HL-60 (cell line): Measurements from ENCODE around the gene DNMT1.

Experiments used
- DNase-seq, 2 experiments: peaks; one replicate each; pipeline ENCODE4 v3.0.0-alpha.2; 2010 to 2020; ENCODE audit warnings: low read depth in 1 of 2, low spot score in 1 of 2
- H3K27ac ChIP-seq: fragments of 250-450 bp; sonication (Bioruptor Pico); replicated peaks from 2 replicates; pipeline ENCODE4 v1.5.1; 2020; ENCODE audit warnings: mild to moderate bottlenecking, moderate library complexity
- H3K27me3 ChIP-seq: fragments of 250-450 bp; sonication (Bioruptor Pico); 2 replicates; pipeline ENCODE4 v1.5.1; 2021; ENCODE audit warnings: mild to moderate bottlenecking, moderate library complexity; ENCODE audit not compliant: insufficient read depth, poor library complexity, severe bottlenecking
- H3K4me3 ChIP-seq: replicated peaks from 2 replicates; pipeline ENCODE4 v1.5.1; 2011; ENCODE audit warnings: mild to moderate bottlenecking, control low read depth, low read length; ENCODE audit not compliant: insufficient read depth
- CTCF ChIP-seq: IDR thresholded peaks from one replicate; pipeline ENCODE4 v1.5.1; 2011; ENCODE audit warnings: low read length, control low read depth, inconsistent platforms; ENCODE audit not compliant: insufficient read depth
- GABPA ChIP-seq: IDR thresholded peaks from 2 replicates; pipeline ENCODE4 v1.6.1; 2012; ENCODE audit warnings: low read depth
- POLR2AphosphoS5 ChIP-seq: IDR thresholded peaks from 2 replicates; pipeline ENCODE4 v1.6.1; 2012; ENCODE audit warnings: low read depth
- REST ChIP-seq: IDR thresholded peaks from 2 replicates; pipeline ENCODE4 v1.6.1; 2012; ENCODE audit warnings: low read depth; ENCODE audit not compliant: insufficient replicate concordance
- SPI1 ChIP-seq: IDR thresholded peaks from 2 replicates; pipeline ENCODE4 v1.6.1; 2012; ENCODE audit warnings: low read depth, mild to moderate bottlenecking, borderline replicate concordance

DNMT1 gene

GRCh38 chr19:10226021-10226375, 31.2 kb upstream of the DNMT1 start:
- no peaks in the 10 kb centered on the region for H3K27me3 ChIP-seq
- H3K27ac ChIP-seq = no peak overlapping the region
- DNase-seq = no peak
- H3K4me3 ChIP-seq = no peak overlapping the region
- no peak for TF ChIP-seq POLR2AphosphoS5
- TF ChIP-seq CTCF = no peak
- no peak for TF ChIP-seq REST
- TF ChIP-seq GABPA = no peak
- no peak for TF ChIP-seq SPI1

GRCh38 chr19:10224337-10224736, 29.6 kb upstream of the DNMT1 start:
- Histone ChIP-seq H3K27ac (no peak overlapping the region), H3K4me3 (no peak overlapping the region), H3K27me3 (no peaks in the 10 kb centered on the region)
- DNase-seq = no peak
- TF ChIP-seq GABPA = no peak
- no peak for TF ChIP-seq CTCF
- no peak for TF ChIP-seq POLR2AphosphoS5
- no peak for TF ChIP-seq SPI1
- no peak for TF ChIP-seq REST

- TF ChIP-seq CTCF (no peak), SPI1 (no peak), REST (no peak), GABPA (no peak), POLR2AphosphoS5 (no peak)
- Histone ChIP-seq H3K27ac (no peak overlapping the region), H3K4me3 (no peak overlapping the region), H3K27me3 (no peaks in the 10 kb centered on the region)
- DNase-seq = no peak
Measured at GRCh38 chr19:10223488-10224213, 28.9 kb upstream of the DNMT1 start.
